IPS-20b (cell line): Measurements from ENCODE around the gene ZNF830.

Experiments used
- H3K27ac ChIP-seq: one replicate; pipeline ENCODE4 v1.5.1; 2013; ENCODE audit warnings: low read length
- H3K27me3 ChIP-seq: 2 replicates; pipeline ENCODE4 v1.6.1; 2013; ENCODE audit warnings: mild to moderate bottlenecking, low read length, inconsistent platforms; ENCODE audit not compliant: insufficient read depth
- H3K36me3 ChIP-seq: 2 replicates; pipeline ENCODE4 v1.6.1; 2013; ENCODE audit warnings: low read depth, mild to moderate bottlenecking, inconsistent platforms, low read length, moderate library complexity; ENCODE audit not compliant: insufficient read depth
- H3K4me1 ChIP-seq: 2 replicates; pipeline ENCODE4 v1.6.1; 2013; ENCODE audit warnings: mild to moderate bottlenecking, control low read depth, inconsistent platforms, low read length, moderate library complexity; ENCODE audit not compliant: insufficient read depth
- H3K4me3 ChIP-seq: 2 replicates; pipeline ENCODE4 v1.5.1; 2013; ENCODE audit warnings: mild to moderate bottlenecking, low read length, inconsistent platforms
- H3K9ac ChIP-seq: 2 replicates; pipeline ENCODE4 v1.6.1; 2013; ENCODE audit warnings: low read depth, mild to moderate bottlenecking, inconsistent platforms, low read length, moderate library complexity
- H3K9me3 ChIP-seq: 2 replicates; pipeline ENCODE4 v1.6.1; 2013; ENCODE audit warnings: mild to moderate bottlenecking, low read depth, low read length, inconsistent platforms; ENCODE audit not compliant: insufficient read depth

Gene ZNF830

DNA sequence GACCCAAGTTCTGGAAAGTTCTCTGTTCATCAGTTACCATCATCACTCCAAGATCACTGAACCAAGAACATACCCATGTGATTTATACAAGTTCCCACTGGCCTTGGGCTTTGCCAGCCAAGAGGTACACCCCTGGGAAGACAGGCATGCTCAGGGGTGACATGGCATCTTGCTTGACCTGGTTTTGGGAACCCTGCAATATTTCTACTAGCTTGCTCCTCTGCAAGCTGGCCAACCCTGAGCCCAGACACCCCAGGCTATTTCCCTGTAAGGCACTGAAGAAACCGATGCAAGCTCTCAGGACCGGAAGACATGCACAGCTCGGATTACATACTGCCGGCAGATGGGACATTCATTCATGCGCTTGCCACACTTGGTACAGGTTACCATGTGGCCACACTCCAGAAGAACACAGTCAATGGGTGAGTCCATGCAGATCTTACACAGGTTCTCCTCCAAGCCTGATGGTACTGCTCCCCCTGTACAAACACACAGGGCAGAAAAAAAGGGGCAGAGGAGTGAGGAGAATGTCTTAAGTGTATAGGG is 50.4 kb downstream of the ZNF830 start:
- Histone ChIP-seq H3K27me3 (no peaks in the 10 kb centered on the region), H3K27ac (no peak overlapping the region), H3K9ac (no peak overlapping the region), H3K36me3 (peaks cover 42% of the 10 kb centered on the region), H3K4me1 (0 out of 2 replicates have a peak, but pooled peaks cover 5% of the 10 kb centered on the region), H3K4me3 (no peak overlapping the region), H3K9me3 (no peaks in the 10 kb centered on the region)
